Esophagus squamous epithelium (tissue), 4 donors: ENCODE data around the gene ANO10.

Experiments used
- CTCF ChIP-seq, 6 experiments: fragments of 450-650 bp in 4 of 6; fragments of 200-600 bp in 2 of 6; sonication (generic) in 2 of 6; IDR thresholded peaks; one replicate each; pipeline ENCODE4 v1.5.1; 2016 to 2019; ENCODE audit warnings: antibody characterized with exemption in 6 of 6, mild to moderate bottlenecking in 4 of 6, moderate library complexity in 4 of 6
- POLR2A ChIP-seq, 4 donors: fragments of 450-650 bp; IDR thresholded peaks; one replicate each; pipeline ENCODE4 v1.6.1; 2017; ENCODE audit warnings: antibody characterized with exemption in 4 of 4, mild to moderate bottlenecking in 4 of 4, moderate library complexity in 3 of 4

- TF ChIP-seq CTCF (IDR thresholded peaks at IDR 0.05) (no peak), POLR2A (IDR thresholded peaks at IDR 0.05) (no peak)
Observed at GRCh38 chr3:43619588-43619987, 2.2 kb downstream of the ANO10 start.
